SK-N-SH treated with all-trans-retinoic acid at 6 μM for 48 hours (cell line): Measurements from ENCODE around the gene PPP2R5D.

ENCODE experiments used
- ISL1 ChIP-seq: fragments of 250-450 bp; sonication (Bioruptor Pico); IDR thresholded peaks from 2 replicates; pipeline ENCODE4 v2.1.2; 2022; ENCODE audit warnings: mild to moderate bottlenecking, moderate library complexity
- PPARA ChIP-seq: fragments of 250-450 bp; sonication (Bioruptor Pico); IDR thresholded peaks from 2 replicates; pipeline ENCODE4 v1.5.0; 2020; ENCODE audit warnings: mild to moderate bottlenecking, borderline replicate concordance
- TOX ChIP-seq: fragments of 250-450 bp; sonication (Bioruptor Pico); IDR thresholded peaks from 2 replicates; pipeline ENCODE4 v1.8.0; 2021; ENCODE audit warnings: mild to moderate bottlenecking, moderate library complexity, borderline replicate concordance
- ZFP3 ChIP-seq: fragments of 250-450 bp; sonication (Bioruptor Pico); IDR thresholded peaks from 2 replicates; pipeline ENCODE4 v1.5.0; 2020; ENCODE audit warnings: mild to moderate bottlenecking, moderate library complexity
- ZNF565 ChIP-seq: fragments of 450-650 bp; formaldehyde crosslinking; conservative IDR thresholded peaks from 2 replicates; pipeline ENCODE4 v1.5.0; 2020; ENCODE audit warnings: low read depth, mild to moderate bottlenecking, moderate library complexity
- ZNF70 ChIP-seq: fragments of 450-650 bp; formaldehyde crosslinking; IDR thresholded peaks from 2 replicates; pipeline ENCODE4 v1.5.0; 2020; ENCODE audit warnings: mild to moderate bottlenecking, moderate library complexity
- ZNF8 ChIP-seq: fragments of 450-650 bp; formaldehyde crosslinking; IDR thresholded peaks from 2 replicates; pipeline ENCODE4 v1.5.0; 2020; ENCODE audit warnings: mild to moderate bottlenecking, moderate library complexity

- no peak for TF ChIP-seq ZNF70 (CRISPR knock-in tag)
- TF ChIP-seq TOX (CRISPR knock-in tag): no peak
- no peak for TF ChIP-seq ZNF8 (CRISPR knock-in tag)
- TF ChIP-seq ZFP3 (CRISPR knock-in tag): no peak
- TF ChIP-seq PPARA (CRISPR knock-in tag): no peak
- TF ChIP-seq ZNF565 (CRISPR knock-in tag): no peak
- TF ChIP-seq ISL1 (CRISPR knock-in tag): no peak
Measured at GRCh38 chr6:43055966-43056365, 71.6 kb downstream of the PPP2R5D start.
